AG04450 (cell line): ENCODE data around the gene RPTOR. TPM values are rescaled to one million over a fixed set of nuclear protein-coding genes. Genes with fewer than 3 reads are reported as not detected.

Source experiments
- CTCF ChIA-PET: fragments of 300-600, 350-600 bp; formaldehyde crosslinking; extraction: SDS; loops from one replicate; lab custom pipeline; 2022; ENCODE audit warnings: antibody characterized with exemption, inconsistent platforms; lab: Charles Lee
- POLR2A ChIA-PET: fragments of 350-600 bp; formaldehyde crosslinking; extraction: SDS; loops from one replicate; lab custom pipeline; 2021; ENCODE audit warnings: antibody characterized with exemption, inconsistent platforms; lab: Yijun Ruan, JAX
- DNase-seq: peaks from one replicate; pipeline ENCODE4 v3.0.0-alpha.2; 2011; ENCODE audit warnings: low read depth, low spot score
- H3K27ac ChIP-seq: one replicate; pipeline ENCODE4 v1.5.1; 2012; ENCODE audit warnings: low read depth, low read length, control low read depth
- H3K27me3 ChIP-seq: one replicate; pipeline ENCODE4 v1.6.0; 2012; ENCODE audit warnings: low read length; ENCODE audit not compliant: control insufficient read depth, insufficient read depth
- H3K4me3 ChIP-seq: 2 replicates; pipeline ENCODE4 v1.5.1; 2011; ENCODE audit warnings: mild to moderate bottlenecking, low read depth, low read length, control low read depth
- H3K9me3 ChIP-seq: 2 replicates; pipeline ENCODE4 v1.5.1; 2012; ENCODE audit warnings: low read length; ENCODE audit not compliant: control insufficient read depth, insufficient read depth
- polyA plus RNA-seq: library from polyadenylated mRNA; depleted of rRNA; stranded (reverse); fragments of >200 nt; gene quantifications from 2 replicates; pipeline ENCODE4 v1.2.3, GENCODE V29; 2011
- TF ChIP-seq, protein P1 (sequence below): IDR thresholded peaks from 2 replicates; pipeline ENCODE4 v1.5.1; 2011; ENCODE audit warnings: low read depth, low read length, control low read depth, inconsistent platforms

RPTOR gene
- polyA plus RNA-seq, 1 experiment, result 6.2 TPM

DNA sequence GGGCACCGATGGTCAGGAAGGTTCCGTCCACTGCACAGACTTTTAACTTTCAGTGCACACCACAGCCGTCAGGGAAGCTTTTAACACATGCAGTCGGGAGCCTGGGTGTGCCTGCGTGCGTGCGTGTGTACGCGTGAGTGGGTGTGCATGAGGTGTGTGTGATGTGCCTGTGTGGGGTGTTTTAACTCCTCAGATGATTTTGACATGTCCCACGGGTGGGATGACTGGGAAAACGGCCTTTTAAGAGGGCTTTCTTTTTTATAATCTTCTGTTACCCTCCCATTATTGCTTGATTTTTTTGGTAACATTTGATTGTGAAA is 294.3 kb downstream of the RPTOR start:
- ChIA-PET CTCF (no interaction called here), POLR2A (no interaction called here)
- no peaks in the 10 kb centered on the region for H3K27me3 ChIP-seq
- H3K9me3 ChIP-seq, result peaks cover 8% of the 10 kb centered on the region; the same call in 1 of the 2 replicates
- H3K27ac ChIP-seq, result no peak overlapping the region
- no peak for DNase-seq
- no peak overlapping the region for H3K4me3 ChIP-seq
- TF ChIP-seq, protein P1, sequence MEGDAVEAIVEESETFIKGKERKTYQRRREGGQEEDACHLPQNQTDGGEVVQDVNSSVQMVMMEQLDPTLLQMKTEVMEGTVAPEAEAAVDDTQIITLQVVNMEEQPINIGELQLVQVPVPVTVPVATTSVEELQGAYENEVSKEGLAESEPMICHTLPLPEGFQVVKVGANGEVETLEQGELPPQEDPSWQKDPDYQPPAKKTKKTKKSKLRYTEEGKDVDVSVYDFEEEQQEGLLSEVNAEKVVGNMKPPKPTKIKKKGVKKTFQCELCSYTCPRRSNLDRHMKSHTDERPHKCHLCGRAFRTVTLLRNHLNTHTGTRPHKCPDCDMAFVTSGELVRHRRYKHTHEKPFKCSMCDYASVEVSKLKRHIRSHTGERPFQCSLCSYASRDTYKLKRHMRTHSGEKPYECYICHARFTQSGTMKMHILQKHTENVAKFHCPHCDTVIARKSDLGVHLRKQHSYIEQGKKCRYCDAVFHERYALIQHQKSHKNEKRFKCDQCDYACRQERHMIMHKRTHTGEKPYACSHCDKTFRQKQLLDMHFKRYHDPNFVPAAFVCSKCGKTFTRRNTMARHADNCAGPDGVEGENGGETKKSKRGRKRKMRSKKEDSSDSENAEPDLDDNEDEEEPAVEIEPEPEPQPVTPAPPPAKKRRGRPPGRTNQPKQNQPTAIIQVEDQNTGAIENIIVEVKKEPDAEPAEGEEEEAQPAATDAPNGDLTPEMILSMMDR, result no peak

DNA sequence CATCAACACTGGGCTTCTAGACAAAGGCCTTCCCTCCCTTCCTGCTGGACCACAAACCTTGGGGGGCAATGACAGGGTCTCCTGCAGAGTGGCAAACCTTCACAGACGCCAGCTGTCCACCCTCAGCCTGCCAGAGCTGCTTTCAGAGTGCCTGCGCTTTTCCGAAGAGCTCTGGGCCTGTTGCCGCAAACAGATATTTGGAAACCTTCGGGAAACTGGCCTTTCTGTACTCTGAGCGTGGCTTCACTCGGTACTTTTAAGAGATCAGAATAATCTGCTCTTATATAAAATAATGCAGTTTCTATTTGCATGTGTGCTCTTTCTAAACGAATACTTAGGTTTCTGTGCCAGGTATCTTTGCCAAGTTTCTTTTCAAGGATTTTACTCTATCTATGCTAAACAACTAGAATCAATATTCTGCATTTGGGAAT is 294.9 kb downstream of the RPTOR start:
- Histone ChIP-seq H3K9me3 (peaks cover 8% of the 10 kb centered on the region; the same call in 1 of the 2 replicates), H3K4me3 (no peak overlapping the region)
- POLR2A ChIA-PET, result no interaction called here

DNA sequence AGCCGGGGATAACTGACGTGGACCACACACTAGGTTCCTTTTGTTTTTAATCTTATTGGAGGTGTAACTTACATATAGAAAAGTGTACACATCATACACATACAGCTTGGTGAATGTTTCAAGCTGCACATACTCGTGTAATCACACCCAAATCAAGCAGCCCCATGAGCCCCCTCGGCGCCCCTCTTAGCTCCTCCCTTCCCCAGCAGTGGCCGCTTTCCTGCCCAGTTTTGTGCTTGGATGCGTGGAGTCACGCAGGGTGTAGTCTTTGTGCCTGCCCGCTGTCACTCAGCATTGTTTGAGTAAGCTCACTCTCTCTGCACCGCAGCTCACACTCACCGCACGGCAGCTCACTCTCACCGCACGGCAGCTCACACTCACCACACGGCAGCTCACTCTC is 295.3 kb downstream of the RPTOR start:
- ChIA-PET POLR2A (no interaction called here), CTCF (no interaction called here)
- TF ChIP-seq, protein P1, result no peak
- Histone ChIP-seq H3K4me3 (no peak overlapping the region), H3K9me3 (peaks cover 8% of the 10 kb centered on the region; the same call in 1 of the 2 replicates), H3K27ac (no peak overlapping the region), H3K27me3 (no peaks in the 10 kb centered on the region)
- no peak for DNase-seq

More for the DNA sequence above, 294.9 kb downstream of the RPTOR start:
- H3K27me3 ChIP-seq, result no peaks in the 10 kb centered on the region
- DNase-seq, result no peak
- CTCF ChIA-PET, result no interaction called here
- H3K27ac ChIP-seq, result no peak overlapping the region
- TF ChIP-seq, protein P1, result no peak

DNA sequence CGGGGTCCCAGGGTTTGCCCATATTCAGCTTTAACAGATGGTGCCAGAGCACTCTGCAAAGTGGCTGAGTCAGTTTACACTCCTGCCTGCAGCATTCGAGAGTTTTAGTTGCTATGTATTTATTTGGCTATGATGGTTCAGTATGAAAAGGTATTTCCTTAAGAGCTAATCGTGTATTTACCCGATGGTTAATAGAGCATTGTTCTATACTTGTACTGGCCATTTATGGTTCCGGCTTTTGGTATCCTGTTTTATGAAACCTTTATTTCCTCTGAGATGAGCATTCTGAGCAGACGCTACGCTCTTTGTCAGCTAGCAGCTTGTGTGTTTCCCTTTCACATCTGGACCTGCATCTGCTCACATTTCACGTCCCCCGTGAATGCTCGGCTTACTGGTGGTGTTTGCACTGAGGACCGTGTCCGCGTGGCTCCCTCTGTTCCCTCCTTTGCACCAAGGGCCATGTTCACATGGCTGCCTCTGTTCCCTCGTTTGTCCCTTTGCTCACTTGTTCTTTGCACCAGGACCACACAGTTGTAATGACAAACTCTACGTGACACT is 297.9 kb downstream of the RPTOR start:
- CTCF ChIA-PET, result no interaction called here
- Histone ChIP-seq H3K9me3 (peaks cover 9% of the 10 kb centered on the region; the same call in 1 of the 2 replicates), H3K27me3 (no peaks in the 10 kb centered on the region), H3K27ac (no peak overlapping the region), H3K4me3 (no peak overlapping the region)
- TF ChIP-seq, protein P1, result no peak
- DNase-seq, result no peak
- POLR2A ChIA-PET, result no interaction called here

GRCh38 chr17:80843741-80844156 is 299.1 kb downstream of the RPTOR start:
- TF ChIP-seq, protein P1, result no peak
- Histone ChIP-seq H3K27me3 (no peaks in the 10 kb centered on the region), H3K4me3 (no peak overlapping the region), H3K9me3 (peaks cover 9% of the 10 kb centered on the region; the same call in 1 of the 2 replicates), H3K27ac (no peak overlapping the region)
- ChIA-PET POLR2A (no interaction called here), CTCF (no interaction called here)
- no peak for DNase-seq
